K562 (cell line): Measurements from ENCODE around the gene ZDHHC17. TPM values are rescaled to one million over a fixed set of nuclear protein-coding genes. Genes with fewer than 3 reads are reported as not detected.

ENCODE experiments used
- MCM2 ChIP-seq: fragments of 450-650 bp; IDR thresholded peaks from 2 replicates; pipeline ENCODE4 v1.6.1; 2017; ENCODE audit warnings: low read depth, mild to moderate bottlenecking
- NFATC3 ChIP-seq: fragments of 450-650 bp; IDR thresholded peaks from 2 replicates; pipeline ENCODE4 v1.6.1; 2017; ENCODE audit warnings: mild to moderate bottlenecking
- TCF7L2 ChIP-seq: fragments of 150-350 bp; IDR thresholded peaks from 2 replicates; pipeline ENCODE4 v1.6.1; 2016; ENCODE audit warnings: low read depth, mild to moderate bottlenecking, low read length, moderate library complexity
- ZBTB33 ChIP-seq: sonication (generic); formaldehyde crosslinking; IDR thresholded peaks from 2 replicates; pipeline ENCODE4 v1.8.1; 2023; ENCODE audit warnings: mild to moderate bottlenecking, missing genetic modification reagents
- ZNF280B ChIP-seq: fragments of 250-450 bp; sonication (Bioruptor Pico); IDR thresholded peaks from 2 replicates; pipeline ENCODE4 v1.5.1; 2021; ENCODE audit warnings: mild to moderate bottlenecking
- ZNF639 ChIP-seq, 2 experiments: fragments of 200-800 bp in 1 of 2; sonication (Bioruptor generic) in 1 of 2; sonication (generic) in 1 of 2; formaldehyde crosslinking in 1 of 2; IDR thresholded peaks in 1 of 2; conservative IDR thresholded peaks in 1 of 2; 2 replicates each; pipeline versions ENCODE4 v1.5.0 to v1.6.1; 2016 to 2020; ENCODE audit warnings: missing compliant biosample characterization in 1 of 2, missing genetic modification characterization in 1 of 2, missing genetic modification reagents in 1 of 2
- polyA plus RNA-seq, 8 experiments: library from polyadenylated mRNA; depleted of rRNA in 4 of 8; stranded (reverse) in 5 of 8; unstranded in 3 of 8; fragments of >200 nt; fragmentation: Nextera tagmentation in 2 of 8; fragmentation: Illumina TruSeq in 1 of 8; extraction: Ambion mirVana in 2 of 8; extraction: Trizol in 1 of 8; gene quantifications; 2 replicates each; pipeline versions ENCODE4 v1.2.1 to v1.2.3, GENCODE V29; 2011 to 2014; ENCODE audit warnings: inconsistent platforms in 1 of 8, missing spikeins in 1 of 8
- total RNA-seq, 7 experiments: library from RNA; depleted of rRNA in 6 of 7; stranded (reverse); fragments of >200 nt in 6 of 7; fragmentation: Illumina TruSeq in 2 of 7; extraction: Trizol in 2 of 7; gene quantifications; 2 replicates each; pipeline versions ENCODE4 v1.2.1 to v1.2.3, GENCODE V29; 2011 to 2021; ENCODE audit warnings: low replicate concordance in 1 of 7

Gene ZDHHC17
- total and polyA plus RNA-seq, 9 of the 15 experiments (the other 6 are each of a cell fraction or from before 2014, with no cell fraction given), result 6.7 to 66.0 (median 27.5) TPM

GRCh38 chr12:76891609-76892008 lies 127.7 kb downstream of the ZDHHC17 start (continued):
- TF ChIP-seq ZBTB33 (CRISPR knock-in tag) (no peak), ZNF280B (CRISPR knock-in tag) (no peak), ZNF639 (CRISPR knock-in tag; conservative IDR thresholded peaks at IDR 0.05 in 1 of 2, IDR thresholded peaks at IDR 0.05 in 1 of 2) (no peak), TCF7L2 (no peak), MCM2 (no peak), NFATC3 (no peak)
- TF ChIP-seq, all 486 proteins: peak for 0
